T-cell (primary cell): ENCODE measurements around the gene CACNG3. TPM values are rescaled to one million over a fixed set of nuclear protein-coding genes. Genes with fewer than 3 reads are reported as not detected.
"Not testable (repeated sequence)": the region's sequence is repeated elsewhere in the genome, so short reads cannot be mapped to it uniquely, and the experiment has no call there.

Experiments
- ATAC-seq, 4 experiments: fragments of 200-7000 bp in 3 of 4; fragments of 150-1000 bp in 1 of 4; cut with Tn5 transposase; replicated peaks in 1 of 4; 1 replicate in 3 of 4; 2 replicates in 1 of 4; pipeline ENCODE4 v1.10.0; 2021; ENCODE audit warnings: moderate library complexity in 3 of 4, mild to moderate bottlenecking in 2 of 4, moderate number of reproducible peaks in 1 of 4
- CTCF ChIA-PET, 2 donors: fragments of 300-600 bp; sonication (Branson Sonifier 250); formaldehyde crosslinking; loops; one replicate each; lab custom pipeline; 2022; ENCODE audit warnings: antibody characterized with exemption in 2 of 2; lab: Charles Lee
- POLR2A ChIA-PET, 2 donors: fragments of 300-600 bp; sonication (Branson Sonifier 250); formaldehyde crosslinking; loops; one replicate each; lab custom pipeline; 2022; ENCODE audit warnings: antibody characterized with exemption in 2 of 2; lab: Charles Lee
- DNase-seq, 35 experiments: peaks; one replicate each; pipeline versions ENCODE4 v3.0.0 to v3.0.0-alpha.2; 2013 to 2023
- H3K27ac ChIP-seq: one replicate; pipeline ENCODE4 v1.5.1; 2013; ENCODE audit warnings: low read length
- H3K27me3 ChIP-seq, 2 experiments: replicated peaks in 1 of 2; 1 replicate in 1 of 2; 2 replicates in 1 of 2; pipeline versions ENCODE4 v1.6.1 to v1.7.0; 2013; ENCODE audit warnings: low read length in 1 of 2, mixed read lengths in 1 of 2; ENCODE audit not compliant: control insufficient read depth in 2 of 2, insufficient read depth in 2 of 2; ENCODE audit errors: extremely low read depth in 1 of 2
- H3K36me3 ChIP-seq, 2 donors: 1 replicate in 1 of 2; 2 replicates in 1 of 2; pipeline versions ENCODE4 v1.6.1 to v1.7.0; 2013; ENCODE audit warnings: low read length in 1 of 2; ENCODE audit not compliant: control insufficient read depth in 2 of 2, insufficient read depth in 1 of 2; ENCODE audit errors: extremely low read depth in 1 of 2
- H3K4me1 ChIP-seq, 2 experiments: 1 replicate in 1 of 2; 2 replicates in 1 of 2; pipeline versions ENCODE4 v1.6.1 to v1.7.0; 2013; ENCODE audit warnings: low read length in 2 of 2, mixed read lengths in 1 of 2; ENCODE audit not compliant: insufficient read depth in 2 of 2, control insufficient read depth in 1 of 2; ENCODE audit errors: extremely low read depth in 1 of 2
- H3K4me3 ChIP-seq, 2 donors: 1 replicate in 1 of 2; 2 replicates in 1 of 2; pipeline versions ENCODE4 v1.5.1 to v1.7.0; 2013; ENCODE audit warnings: mild to moderate bottlenecking in 2 of 2, low read length in 1 of 2, moderate library complexity in 1 of 2; ENCODE audit not compliant: control insufficient read depth in 1 of 2; ENCODE audit errors: extremely low read depth in 1 of 2
- H3K9me3 ChIP-seq: 2 replicates; pipeline ENCODE4 v1.7.0; 2013
- H3K27ac Mint-ChIP-seq, 2 donors: one replicate each; pipeline ENCODE4 v1.8.0; 2020 to 2021; ENCODE audit warnings: mild to moderate bottlenecking in 2 of 2, mixed read lengths in 2 of 2
- H3K27me3 Mint-ChIP-seq, 2 donors: one replicate each; pipeline ENCODE4 v1.8.0; 2021 to 2022; ENCODE audit warnings: mixed read lengths in 2 of 2
- H3K36me3 Mint-ChIP-seq: one replicate; pipeline ENCODE4 v1.8.0; 2021; ENCODE audit warnings: mixed read lengths
- H3K4me1 Mint-ChIP-seq, 3 donors: one replicate each; pipeline ENCODE4 v1.8.0; 2020 to 2022; ENCODE audit warnings: mixed read lengths in 3 of 3, mild to moderate bottlenecking in 1 of 3
- H3K4me3 Mint-ChIP-seq, 3 donors: one replicate each; pipeline ENCODE4 v1.8.0; 2020 to 2022; ENCODE audit warnings: mild to moderate bottlenecking in 3 of 3, mixed read lengths in 3 of 3, moderate library complexity in 3 of 3
- H3K9me3 Mint-ChIP-seq, 3 donors: one replicate each; pipeline ENCODE4 v1.8.0; 2020 to 2022; ENCODE audit warnings: mixed read lengths in 3 of 3
- WGBS: methylation state at CpG from one replicate; pipeline ENCODE4 v1.1.5; 2013; ENCODE audit warnings: missing lambda C conversion rate; ENCODE audit not compliant: insufficient coverage; 5-methylcytosine and 5-hydroxymethylcytosine counted together
- total RNA-seq, 35 experiments: library from RNA in 6 of 35; stranded (reverse) in 6 of 35; fragments of 120-200 nt in 1 of 35; gene quantifications; one replicate each; pipeline versions ENCODE4 v1.2.1 to v1.2.4 and lab custom pipeline; 2013 to 2026

The CACNG3 gene
- total RNA-seq, 5 donors from 2014 or later (not counting 1 experiment from before 2014, with no cell fraction given): not detected

DNA sequence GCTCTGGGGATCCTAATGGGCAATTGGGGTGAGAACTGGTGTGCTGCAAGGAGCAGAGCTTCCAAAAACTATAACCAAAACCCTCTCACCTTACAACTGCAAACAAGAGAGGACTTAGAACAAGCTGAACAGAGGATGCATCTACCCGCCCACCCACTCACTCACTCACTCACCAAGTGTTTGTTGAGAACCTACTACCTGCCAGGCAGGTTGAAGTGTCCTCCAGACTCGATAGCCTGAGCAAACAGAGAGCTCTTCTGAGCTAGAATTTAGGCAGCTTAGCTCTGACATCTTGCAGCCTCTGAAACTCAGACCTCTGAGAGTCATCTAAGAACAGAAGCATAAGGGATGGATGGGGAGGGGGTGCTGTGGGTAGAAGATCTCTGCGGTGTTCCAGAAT is 41.2 kb downstream of the CACNG3 start:
- Mint-ChIP-seq H3K27ac (no peak overlapping the region), H3K9me3 (no peaks in the 10 kb centered on the region), H3K4me3 (no peak overlapping the region), H3K4me1 (no peaks in the 10 kb centered on the region), H3K27me3 (peaks cover 32 to 46% of the 10 kb centered on the region in 2 donors), H3K36me3 (no peaks in the 10 kb centered on the region)
- no peak for DNase-seq
- no peaks in the 10 kb centered on the region for H3K4me1 ChIP-seq
- H3K4me3 ChIP-seq: no peak overlapping the region
- H3K9me3 ChIP-seq: no peaks in the 10 kb centered on the region
- ChIA-PET POLR2A (no interaction called here), CTCF (no interaction called here)
- ATAC-seq: no peak
- 60% methylated on average over 1 of the region's 3 CpGs for WGBS
- H3K36me3 ChIP-seq: no peaks in the 10 kb centered on the region
- H3K27ac ChIP-seq: no peak overlapping the region
- peaks cover 0 to 12% of the 10 kb centered on the region in 2 experiments for H3K27me3 ChIP-seq

- no peaks in the 10 kb centered on the region for H3K4me1 ChIP-seq
- ATAC-seq (no peak), DNase-seq (no peak)
- Mint-ChIP-seq H3K4me3 (no peak overlapping the region), H3K9me3 (no peaks in the 10 kb centered on the region), H3K4me1 (no peaks in the 10 kb centered on the region), H3K27me3 (peaks cover 24 to 38% of the 10 kb centered on the region in 2 donors), H3K36me3 (no peaks in the 10 kb centered on the region), H3K27ac (no peak overlapping the region)
- no CpG with 5 or more reads among the region's 5 CpGs for WGBS
- ChIA-PET CTCF (no interaction called here), POLR2A (no interaction called here)
- no peaks in the 10 kb centered on the region for H3K36me3 ChIP-seq
- H3K9me3 ChIP-seq: no peaks in the 10 kb centered on the region
- no peak overlapping the region for H3K4me3 ChIP-seq
- peaks cover 0 to 13% of the 10 kb centered on the region in 2 experiments for H3K27me3 ChIP-seq
- H3K27ac ChIP-seq: no peak overlapping the region
Observed at GRCh38 chr16:24298548-24299167, 42.5 kb downstream of the CACNG3 start.

- H3K36me3 Mint-ChIP-seq, H3K9me3 ChIP-seq, H3K4me3 Mint-ChIP-seq, H3K4me1 Mint-ChIP-seq, DNase-seq, POLR2A ChIA-PET, H3K4me1 ChIP-seq, H3K36me3 ChIP-seq, H3K27me3 ChIP-seq, H3K27ac Mint-ChIP-seq, H3K27ac ChIP-seq, H3K9me3 Mint-ChIP-seq, H3K4me3 ChIP-seq, ATAC-seq: not testable (repeated sequence)
- H3K27me3 Mint-ChIP-seq: peaks cover 15 to 28% of the 10 kb centered on the region in 2 donors
- 73% methylated on average over 2 of the region's 6 CpGs for WGBS
- CTCF ChIA-PET: interaction anchor here in 1 of 2 donors (0.6 kb wide), 1 partner anchor 238 kb away, joined by 4 read pairs; no protein-coding TSS in a partner anchor
Observed at GRCh38 chr16:24300750-24301149, 44.6 kb downstream of the CACNG3 start.

- Histone ChIP-seq H3K27ac (no peak overlapping the region), H3K36me3 (no peaks in the 10 kb centered on the region), H3K4me3 (no peak overlapping the region), H3K4me1 (no peaks in the 10 kb centered on the region), H3K27me3 (peaks cover 0 to 9% of the 10 kb centered on the region in 2 experiments), H3K9me3 (no peaks in the 10 kb centered on the region)
- Mint-ChIP-seq H3K36me3 (no peaks in the 10 kb centered on the region), H3K27me3 (peaks cover 22 to 31% of the 10 kb centered on the region in 2 donors), H3K4me1 (no peaks in the 10 kb centered on the region), H3K9me3 (no peaks in the 10 kb centered on the region), H3K27ac (no peak overlapping the region), H3K4me3 (no peak overlapping the region)
- ChIA-PET POLR2A (no interaction called here), CTCF (no interaction called here)
- ATAC-seq (no peak), DNase-seq (no peak)
- 63% methylated on average over 3 of the region's 8 CpGs for WGBS
Observed at GRCh38 chr16:24302636-24303035, 46.5 kb downstream of the CACNG3 start.

DNA sequence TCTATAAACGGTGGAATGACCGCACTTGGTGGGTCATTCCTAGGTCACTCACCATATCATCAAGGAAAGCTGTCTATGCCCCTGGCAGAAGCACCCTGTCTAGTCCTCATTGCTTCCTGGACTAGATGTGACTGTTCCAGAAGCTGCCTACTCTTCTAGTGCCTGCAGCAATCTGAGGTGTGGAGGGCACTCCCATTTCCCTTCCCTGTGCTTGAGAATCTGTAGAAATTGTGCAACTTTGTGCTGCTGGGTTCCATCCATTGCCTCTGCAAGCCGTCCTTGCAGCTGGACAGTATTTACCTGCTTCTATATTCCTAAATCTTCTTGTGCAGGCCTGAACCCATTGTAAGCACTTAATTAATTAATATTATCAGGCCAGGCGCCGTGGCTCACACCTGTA is 52.1 kb downstream of the CACNG3 start:
- H3K27ac Mint-ChIP-seq: no peak overlapping the region
- ATAC-seq (no peak), DNase-seq (no peak)
- Histone ChIP-seq H3K36me3 (no peaks in the 10 kb centered on the region), H3K27me3 (peaks cover 0 to 23% of the 10 kb centered on the region in 2 experiments), H3K9me3 (no peaks in the 10 kb centered on the region), H3K4me1 (no peaks in the 10 kb centered on the region), H3K4me3 (no peak overlapping the region), H3K27ac (no peak overlapping the region)
- peaks cover 22 to 38% of the 10 kb centered on the region in 2 donors for H3K27me3 Mint-ChIP-seq
- no peaks in the 10 kb centered on the region for H3K36me3 Mint-ChIP-seq
- no peaks in the 10 kb centered on the region for H3K9me3 Mint-ChIP-seq
- WGBS: 80% methylated on average over 2 of the region's 5 CpGs
- H3K4me3 Mint-ChIP-seq: no peak overlapping the region
- CTCF ChIA-PET: no interaction called here
- H3K4me1 Mint-ChIP-seq: no peaks in the 10 kb centered on the region
- POLR2A ChIA-PET: no interaction called here

DNA sequence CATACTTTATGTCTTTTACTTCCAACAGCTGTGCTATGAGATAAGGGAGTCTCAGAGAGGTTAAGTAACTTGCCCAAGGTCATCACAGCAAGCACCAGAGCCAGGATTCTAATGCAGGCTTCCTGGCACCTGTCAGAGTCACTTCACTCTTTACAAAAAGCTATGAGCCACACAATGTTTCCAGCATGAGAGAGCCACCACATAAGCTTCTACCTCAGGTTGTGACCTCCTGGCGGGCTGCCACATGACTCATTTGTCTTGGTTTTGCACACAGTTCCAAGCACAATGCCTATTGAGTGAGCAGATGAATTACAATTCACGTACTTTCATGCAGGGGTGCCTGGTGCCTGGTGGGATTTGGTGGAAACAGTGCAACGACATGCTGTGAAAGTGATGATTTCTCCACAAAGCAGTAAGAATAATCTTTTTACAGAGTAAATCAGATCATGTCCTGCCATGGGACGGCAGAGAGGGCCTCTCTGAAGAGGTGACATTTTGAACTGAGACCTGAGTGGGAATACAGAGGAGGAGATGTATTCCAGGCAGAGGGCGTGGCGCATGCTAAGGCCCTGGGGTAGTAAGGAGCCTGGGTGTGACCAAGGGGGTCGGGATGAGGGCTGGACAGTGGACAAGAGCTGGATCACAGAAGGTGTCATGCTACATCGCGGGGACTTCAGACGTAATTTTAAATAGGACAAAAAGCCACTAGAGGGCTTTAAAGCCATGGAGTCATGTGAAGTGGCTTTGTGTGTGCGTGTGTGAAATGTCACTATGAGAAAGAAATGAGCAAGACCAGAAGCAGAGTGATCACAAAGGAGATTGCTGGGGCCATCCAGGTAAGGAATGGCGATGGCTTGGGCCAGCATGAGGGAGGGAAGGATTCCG is 53.4 kb downstream of the CACNG3 start:
- ChIA-PET POLR2A (no interaction called here), CTCF (no interaction called here)
- ATAC-seq (no peak), DNase-seq (no peak)
- H3K4me1 ChIP-seq: no peaks in the 10 kb centered on the region
- no peaks in the 10 kb centered on the region for H3K36me3 ChIP-seq
- H3K9me3 ChIP-seq: no peaks in the 10 kb centered on the region
- no peaks in the 10 kb centered on the region for H3K4me1 Mint-ChIP-seq
- H3K27me3 ChIP-seq: peaks cover 0 to 23% of the 10 kb centered on the region in 2 experiments
- H3K27me3 Mint-ChIP-seq: peaks cover 22 to 43% of the 10 kb centered on the region in 2 donors
- H3K27ac Mint-ChIP-seq: no peak overlapping the region
- H3K9me3 Mint-ChIP-seq: no peaks in the 10 kb centered on the region
- H3K36me3 Mint-ChIP-seq: no peaks in the 10 kb centered on the region
- WGBS: 71% methylated on average over 12 of the region's 13 CpGs
- H3K27ac ChIP-seq: no peak overlapping the region
- H3K4me3 Mint-ChIP-seq: no peak overlapping the region
- no peak overlapping the region for H3K4me3 ChIP-seq
